C4-2B (cell line): ENCODE results near the gene NAA40.

Experiments
- ZFX ChIP-seq: fragments of 450-650 bp; IDR thresholded peaks from 2 replicates; pipeline ENCODE4 v1.6.1; 2017
- TF ChIP-seq, protein P1 (sequence below): fragments of 450-650 bp; conservative IDR thresholded peaks from 2 replicates; pipeline ENCODE4 v1.5.1; 2017; ENCODE audit warnings: mild to moderate bottlenecking

DNA sequence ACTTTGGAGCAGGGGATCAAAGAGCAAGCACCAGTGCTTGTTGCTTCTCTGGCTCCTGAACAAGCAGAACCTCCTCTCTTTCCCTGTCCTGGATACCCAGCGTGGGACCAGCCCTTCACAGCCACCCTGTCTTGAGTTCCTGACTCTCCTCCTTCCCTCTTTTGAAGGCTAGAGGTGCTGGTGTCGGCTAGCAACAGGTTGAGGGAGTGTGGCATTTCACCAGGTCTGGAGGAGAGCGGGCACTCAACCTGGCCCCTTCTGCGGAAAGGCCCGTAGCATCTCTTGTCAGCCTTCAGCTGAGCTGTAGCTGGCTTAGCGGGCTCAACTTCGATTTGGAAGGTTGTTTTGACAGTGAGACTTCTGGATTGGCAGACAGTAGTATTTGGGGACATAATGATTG is 48.4 kb upstream of the NAA40 start:
- TF ChIP-seq, protein P1, sequence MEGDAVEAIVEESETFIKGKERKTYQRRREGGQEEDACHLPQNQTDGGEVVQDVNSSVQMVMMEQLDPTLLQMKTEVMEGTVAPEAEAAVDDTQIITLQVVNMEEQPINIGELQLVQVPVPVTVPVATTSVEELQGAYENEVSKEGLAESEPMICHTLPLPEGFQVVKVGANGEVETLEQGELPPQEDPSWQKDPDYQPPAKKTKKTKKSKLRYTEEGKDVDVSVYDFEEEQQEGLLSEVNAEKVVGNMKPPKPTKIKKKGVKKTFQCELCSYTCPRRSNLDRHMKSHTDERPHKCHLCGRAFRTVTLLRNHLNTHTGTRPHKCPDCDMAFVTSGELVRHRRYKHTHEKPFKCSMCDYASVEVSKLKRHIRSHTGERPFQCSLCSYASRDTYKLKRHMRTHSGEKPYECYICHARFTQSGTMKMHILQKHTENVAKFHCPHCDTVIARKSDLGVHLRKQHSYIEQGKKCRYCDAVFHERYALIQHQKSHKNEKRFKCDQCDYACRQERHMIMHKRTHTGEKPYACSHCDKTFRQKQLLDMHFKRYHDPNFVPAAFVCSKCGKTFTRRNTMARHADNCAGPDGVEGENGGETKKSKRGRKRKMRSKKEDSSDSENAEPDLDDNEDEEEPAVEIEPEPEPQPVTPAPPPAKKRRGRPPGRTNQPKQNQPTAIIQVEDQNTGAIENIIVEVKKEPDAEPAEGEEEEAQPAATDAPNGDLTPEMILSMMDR, result no peak
- no peak for TF ChIP-seq ZFX
